H1 (cell line): Measurements from ENCODE around the gene NMU. TPM values are rescaled to one million over a fixed set of nuclear protein-coding genes. Genes with fewer than 3 reads are reported as not detected.

Experiments used
- CHD7 ChIP-seq: fragments of 300-600 bp; sonication (generic); IDR thresholded peaks from 2 replicates; pipeline ENCODE4 v1.7.1; 2012; ENCODE audit warnings: low read length, moderate library complexity, mild to moderate bottlenecking, inconsistent platforms; ENCODE audit not compliant: insufficient replicate concordance
- HDAC2 ChIP-seq, 2 experiments: fragments of 300-600 bp in 1 of 2; sonication (generic) in 1 of 2; IDR thresholded peaks; 2 replicates each; pipeline ENCODE4 v1.6.1; 2011 to 2012; ENCODE audit warnings: low read depth in 2 of 2, low read length in 2 of 2, mild to moderate bottlenecking in 2 of 2, moderate library complexity in 2 of 2, borderline replicate concordance in 1 of 2, inconsistent platforms in 1 of 2
- NANOG ChIP-seq: IDR thresholded peaks from 2 replicates; pipeline ENCODE4 v1.6.1; 2011; ENCODE audit warnings: low read length, low read depth, mild to moderate bottlenecking, inconsistent platforms; ENCODE audit not compliant: insufficient read depth, poor library complexity, severe bottlenecking
- TBP ChIP-seq: IDR thresholded peaks from 2 replicates; pipeline ENCODE4 v1.6.1; 2011; ENCODE audit warnings: low read depth, low read length, improper control_type of control experiment
- polyA plus RNA-seq, 7 experiments: library from polyadenylated mRNA; depleted of rRNA in 3 of 7; stranded (reverse) in 5 of 7; unstranded in 2 of 7; fragments of >200 nt in 5 of 7; fragments of 200-250 nt in 2 of 7; gene quantifications; 1 replicate in 5 of 7; 2 replicates in 1 of 7; 4 replicates in 1 of 7; pipeline versions ENCODE4 v1.2.1 to v1.2.3, GENCODE V29; 2011 to 2013; ENCODE audit warnings: missing spikeins in 2 of 7, mixed read lengths in 2 of 7
- total RNA-seq: library from RNA; stranded (reverse); fragmentation: NEBNext Ultra II Directional; extraction: Animal tissue kit (Norgen Biotek cat#: 25700); gene quantifications from 2 replicates; pipeline ENCODE4 v1.2.1, GENCODE V29; 2021

Gene NMU
- total and polyA plus RNA-seq, 2 of the 8 experiments (the other 6 are each of a cell fraction or from before 2014, with no cell fraction given): 30.5 to 50.4 TPM

GRCh38 chr4:55609393-55609866 is 26.7 kb downstream of the NMU start (continued):
- TF ChIP-seq CHD7: no peak
- TF ChIP-seq HDAC2 (IDR thresholded peaks at IDR 0.05; ENCODE audit: borderline replicate concordance in 1 of 2, low read depth in 2 of 2, low read length in 2 of 2): no peak
- TF ChIP-seq TBP: no peak
- TF ChIP-seq NANOG: no peak
